Psoas muscle (tissue), 8 donors: ENCODE results near the gene METRNL. TPM values are rescaled to one million over a fixed set of nuclear protein-coding genes. Genes with fewer than 3 reads are reported as not detected.

Experiments
- ATAC-seq, 4 donors: fragments of 200-7000 bp; cut with Tn5 transposase; one replicate each; pipeline ENCODE4 v1.9.1; 2020; ENCODE audit warnings: moderate library complexity in 3 of 4, mild to moderate bottlenecking in 2 of 4
- DNase-seq, 2 donors: peaks; one replicate each; pipeline ENCODE4 v3.0.0-alpha.2; 2020
- H3K27ac ChIP-seq: fragments of 200-600 bp; one replicate; pipeline ENCODE4 v1.8.0; 2022
- H3K27me3 ChIP-seq, 3 donors: fragments of 200-600 bp in 1 of 3; one replicate each; pipeline versions ENCODE4 v1.6.1 to v1.8.0; 2013 to 2022; ENCODE audit warnings: low read length in 2 of 3, mild to moderate bottlenecking in 2 of 3, moderate library complexity in 1 of 3; ENCODE audit not compliant: insufficient read depth in 3 of 3
- H3K36me3 ChIP-seq, 2 donors: fragments of 200-600 bp in 1 of 2; one replicate each; pipeline versions ENCODE4 v1.6.1 to v1.8.0; 2013 to 2022; ENCODE audit warnings: low read depth in 1 of 2, mild to moderate bottlenecking in 1 of 2, moderate library complexity in 1 of 2; ENCODE audit not compliant: insufficient read depth in 1 of 2
- H3K4me1 ChIP-seq: fragments of 200-600 bp; one replicate; pipeline ENCODE4 v1.8.0; 2022
- H3K4me3 ChIP-seq: fragments of 200-600 bp; one replicate; pipeline ENCODE4 v1.8.0; 2022; ENCODE audit warnings: mild to moderate bottlenecking
- H3K9me3 ChIP-seq: fragments of 200-600 bp; one replicate; pipeline ENCODE4 v1.8.0; 2022
- WGBS, 3 donors: extraction: QIAGEN DNeasy Blood & Tissue Kit; methylation state at CpG; one replicate each; pipeline versions ENCODE4 v1.1.6 to v1.1.7; 2013; 5-methylcytosine and 5-hydroxymethylcytosine counted together
- intact Hi-C, 2 donors: fragments of 100-400 bp; cut with DNase I; formaldehyde crosslinking; loops; one replicate each; pipeline versions ENCODE4 v1.11.0 to v1.14.2; 2022
- polyA plus RNA-seq, 3 donors: library from polyadenylated mRNA; stranded (reverse); fragments of 200-250 nt; gene quantifications; one replicate each; pipeline ENCODE4 v1.2.3, GENCODE V29; 2013
- total RNA-seq, 4 donors: library from RNA; stranded (reverse); fragmentation: NEBNext Ultra II Directional in 2 of 4; extraction: Animal tissue kit (Norgen Biotek cat#: 25700) in 2 of 4; gene quantifications; one replicate each; pipeline versions ENCODE4 v1.2.1 to v1.2.4, GENCODE V29; 2021 to 2023
- TF ChIP-seq, protein P1 (sequence below): fragments of 200-600 bp; IDR thresholded peaks from one replicate; pipeline ENCODE4 v1.8.0; 2022; ENCODE audit warnings: antibody characterized with exemption
- donor health status: healthy with polysubstance abuse.
- donor health status: DM: no; HTN: no; CAD: no; lungs with moderate emphysema.
- donor health status: Bipolar disorder and iron deficiency.
- donor health status: healthy.
- donor health status: DM: yes; HTN: yes; CAD: no.
- donor health status: DM: no; HTN: no; CAD: no.
- donor health status: DM: no; HTN: no; CAD: no.
- donor health status: DM: yes; HTN: yes; CAD: no.

METRNL gene
- total and polyA plus RNA-seq, 7 donors = 6.7 to 81.7 (median 12.1) TPM

DNA sequence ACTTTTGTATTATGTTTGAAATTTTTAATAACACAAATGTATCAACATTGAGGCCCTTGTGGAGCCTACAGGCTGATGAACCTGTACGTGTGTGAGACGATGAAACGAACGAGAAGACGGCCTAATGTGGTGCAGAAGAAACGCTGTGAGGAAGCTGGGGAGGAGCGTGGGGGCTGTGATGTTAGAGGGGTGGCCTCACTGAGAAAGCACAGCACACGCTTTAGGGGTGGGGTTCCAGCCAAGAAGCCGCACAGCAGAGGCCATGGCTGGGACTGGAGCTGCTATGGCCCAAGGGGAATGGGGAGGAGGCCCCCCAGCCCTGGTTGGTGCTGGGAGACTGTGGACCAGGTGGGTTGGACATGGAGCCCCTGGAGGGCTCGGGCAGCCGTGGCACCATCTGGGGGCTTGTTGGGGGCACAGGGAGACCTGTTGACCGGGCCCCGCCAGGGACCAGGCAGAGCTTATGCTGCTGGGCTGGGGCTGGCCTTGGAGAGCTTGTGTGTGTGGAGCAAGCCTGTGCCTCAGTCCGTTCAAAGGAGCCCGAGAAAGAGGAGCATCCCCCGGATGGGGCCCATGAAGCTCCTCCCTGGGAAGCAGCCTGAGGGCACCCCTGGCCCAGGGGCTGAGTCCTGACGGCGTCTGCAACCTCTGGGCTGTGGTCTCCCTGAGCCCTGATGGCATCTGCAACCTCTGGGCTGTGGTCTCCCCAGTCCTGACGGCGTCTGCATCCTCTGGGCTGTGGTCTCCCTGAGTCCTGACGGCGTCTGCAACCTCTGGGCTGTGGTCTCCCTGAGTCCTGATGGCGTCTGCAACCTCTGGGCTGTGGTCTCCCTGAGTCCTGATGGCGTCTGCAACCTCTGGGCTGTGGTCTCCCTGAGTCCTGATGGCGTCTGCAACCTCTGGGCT lies 44.7 kb downstream of the METRNL start:
- H3K9me3 ChIP-seq = no peaks in the 10 kb centered on the region
- no peak for ATAC-seq
- no peak overlapping the region for H3K27ac ChIP-seq
- peak in 1 of 2 donors; percentile 46 for DNase-seq
- TF ChIP-seq, protein P1, sequence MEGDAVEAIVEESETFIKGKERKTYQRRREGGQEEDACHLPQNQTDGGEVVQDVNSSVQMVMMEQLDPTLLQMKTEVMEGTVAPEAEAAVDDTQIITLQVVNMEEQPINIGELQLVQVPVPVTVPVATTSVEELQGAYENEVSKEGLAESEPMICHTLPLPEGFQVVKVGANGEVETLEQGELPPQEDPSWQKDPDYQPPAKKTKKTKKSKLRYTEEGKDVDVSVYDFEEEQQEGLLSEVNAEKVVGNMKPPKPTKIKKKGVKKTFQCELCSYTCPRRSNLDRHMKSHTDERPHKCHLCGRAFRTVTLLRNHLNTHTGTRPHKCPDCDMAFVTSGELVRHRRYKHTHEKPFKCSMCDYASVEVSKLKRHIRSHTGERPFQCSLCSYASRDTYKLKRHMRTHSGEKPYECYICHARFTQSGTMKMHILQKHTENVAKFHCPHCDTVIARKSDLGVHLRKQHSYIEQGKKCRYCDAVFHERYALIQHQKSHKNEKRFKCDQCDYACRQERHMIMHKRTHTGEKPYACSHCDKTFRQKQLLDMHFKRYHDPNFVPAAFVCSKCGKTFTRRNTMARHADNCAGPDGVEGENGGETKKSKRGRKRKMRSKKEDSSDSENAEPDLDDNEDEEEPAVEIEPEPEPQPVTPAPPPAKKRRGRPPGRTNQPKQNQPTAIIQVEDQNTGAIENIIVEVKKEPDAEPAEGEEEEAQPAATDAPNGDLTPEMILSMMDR = no peak
- intact Hi-C loops = no loop called here
- WGBS, 3 donors = 90 to 94% (median 91%) methylated on average over 24 to 25 of the region's 25 CpGs
- no peaks in the 10 kb centered on the region for H3K4me1 ChIP-seq
- H3K36me3 ChIP-seq = no peaks in the 10 kb centered on the region
- no peak overlapping the region for H3K4me3 ChIP-seq
- peaks cover 0 to 42% (median 5%) of the 10 kb centered on the region in 3 donors for H3K27me3 ChIP-seq

GRCh38 chr17:83124871-83125514 lies 45.6 kb downstream of the METRNL start:
- ATAC-seq (no peak), DNase-seq (peak in 1 of 2 donors; percentile 29)
- intact Hi-C loops = no loop called here
- H3K27me3 ChIP-seq = peaks cover 0 to 42% (median 5%) of the 10 kb centered on the region in 3 donors
- H3K27ac ChIP-seq = no peak overlapping the region
- no peaks in the 10 kb centered on the region for H3K9me3 ChIP-seq
- H3K4me1 ChIP-seq = no peaks in the 10 kb centered on the region
- H3K4me3 ChIP-seq = no peak overlapping the region
- TF ChIP-seq, protein P1 = no peak
- 80 to 87% (median 82%) methylated on average over 24 of the region's 24 CpGs for WGBS, 3 donors
- no peaks in the 10 kb centered on the region for H3K36me3 ChIP-seq

GRCh38 chr17:83125515-83126274 lies 46.3 kb downstream of the METRNL start:
- Histone ChIP-seq H3K9me3 (no peaks in the 10 kb centered on the region), H3K4me1 (no peaks in the 10 kb centered on the region), H3K4me3 (no peak overlapping the region), H3K27ac (no peak overlapping the region), H3K27me3 (peaks cover 0 to 36% (median 2%) of the 10 kb centered on the region in 3 donors), H3K36me3 (no peaks in the 10 kb centered on the region)
- peak in 1 of 2 donors; percentile 73 for DNase-seq
- intact Hi-C loops = no loop called here
- ATAC-seq = peak in 3 of 4 donors; percentile 34 to 68 (median 37)
- TF ChIP-seq, protein P1 = no peak
- 47 to 61% (median 53%) methylated on average over 21 of the region's 21 CpGs for WGBS, 3 donors

GRCh38 chr17:83126275-83126811 lies 46.9 kb downstream of the METRNL start:
- peak in 1 of 2 donors; percentile 45 for DNase-seq
- Histone ChIP-seq H3K27ac (no peak overlapping the region), H3K4me1 (no peaks in the 10 kb centered on the region), H3K4me3 (no peak overlapping the region), H3K27me3 (peaks cover 0 to 36% (median 2%) of the 10 kb centered on the region in 3 donors), H3K9me3 (no peaks in the 10 kb centered on the region), H3K36me3 (no peaks in the 10 kb centered on the region)
- 76 to 79% (median 79%) methylated on average over 12 of the region's 12 CpGs for WGBS, 3 donors
- ATAC-seq = no peak
- TF ChIP-seq, protein P1 = no peak
- intact Hi-C loops = no loop called here
